Esophagus mucosa (tissue), 1 donor: ENCODE data around the gene PIAS4. TPM values are rescaled to one million over a fixed set of nuclear protein-coding genes. Genes with fewer than 3 reads are reported as not detected.

Source experiments
- ATAC-seq: fragments of 200-7000 bp; cut with Tn5 transposase; one replicate; pipeline ENCODE4 v1.9.1; 2020
- total RNA-seq: library from RNA; stranded (reverse); gene quantifications from one replicate; pipeline ENCODE4 v1.2.4, GENCODE V29; 2023
- donor health status: DM: yes; HTN: yes; CAD: no.

The PIAS4 gene
- total RNA-seq, 1 donor from 2014 or later, result 19.3 TPM

- ATAC-seq, result no peak
Measured at GRCh38 chr19:4023600-4024398, 16.3 kb downstream of the PIAS4 start.

GRCh38 chr19:4025317-4025716 is 17.8 kb downstream of the PIAS4 start:
- ATAC-seq, result peak; percentile 8

- ATAC-seq, result no peak
Measured at GRCh38 chr19:4027146-4027545, 19.6 kb downstream of the PIAS4 start.

GRCh38 chr19:4028334-4029246 is 21.1 kb downstream of the PIAS4 start:
- ATAC-seq, result no peak

- ATAC-seq, result no peak
Measured at GRCh38 chr19:4029247-4029614, 21.7 kb downstream of the PIAS4 start.

GRCh38 chr19:4030552-4030951 is 23.0 kb downstream of the PIAS4 start:
- no peak for ATAC-seq

GRCh38 chr19:4030981-4031380 is 23.4 kb downstream of the PIAS4 start:
- no peak for ATAC-seq

DNA sequence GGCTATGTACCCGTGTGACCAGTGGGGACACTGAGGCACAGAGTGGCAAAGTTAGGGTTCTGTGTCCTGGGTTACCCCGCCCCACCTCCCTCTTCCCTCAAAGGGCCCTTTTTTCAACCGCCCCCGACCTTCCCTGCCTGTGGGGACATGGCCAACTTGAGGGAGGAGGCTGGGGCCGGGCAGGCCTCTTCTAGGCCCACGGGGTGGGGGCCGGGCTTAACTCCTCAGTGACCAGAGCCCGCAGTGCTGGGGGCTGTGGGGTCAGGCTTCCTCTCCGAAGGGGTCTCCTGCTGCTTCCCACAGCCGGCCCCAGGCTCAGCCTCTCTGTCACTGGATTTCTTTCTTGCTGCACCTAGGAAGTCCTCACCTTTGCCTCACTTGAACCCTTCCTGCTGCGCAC is 23.9 kb downstream of the PIAS4 start:
- ATAC-seq, result no peak

GRCh38 chr19:4032436-4032835 is 24.9 kb downstream of the PIAS4 start:
- no peak for ATAC-seq

DNA sequence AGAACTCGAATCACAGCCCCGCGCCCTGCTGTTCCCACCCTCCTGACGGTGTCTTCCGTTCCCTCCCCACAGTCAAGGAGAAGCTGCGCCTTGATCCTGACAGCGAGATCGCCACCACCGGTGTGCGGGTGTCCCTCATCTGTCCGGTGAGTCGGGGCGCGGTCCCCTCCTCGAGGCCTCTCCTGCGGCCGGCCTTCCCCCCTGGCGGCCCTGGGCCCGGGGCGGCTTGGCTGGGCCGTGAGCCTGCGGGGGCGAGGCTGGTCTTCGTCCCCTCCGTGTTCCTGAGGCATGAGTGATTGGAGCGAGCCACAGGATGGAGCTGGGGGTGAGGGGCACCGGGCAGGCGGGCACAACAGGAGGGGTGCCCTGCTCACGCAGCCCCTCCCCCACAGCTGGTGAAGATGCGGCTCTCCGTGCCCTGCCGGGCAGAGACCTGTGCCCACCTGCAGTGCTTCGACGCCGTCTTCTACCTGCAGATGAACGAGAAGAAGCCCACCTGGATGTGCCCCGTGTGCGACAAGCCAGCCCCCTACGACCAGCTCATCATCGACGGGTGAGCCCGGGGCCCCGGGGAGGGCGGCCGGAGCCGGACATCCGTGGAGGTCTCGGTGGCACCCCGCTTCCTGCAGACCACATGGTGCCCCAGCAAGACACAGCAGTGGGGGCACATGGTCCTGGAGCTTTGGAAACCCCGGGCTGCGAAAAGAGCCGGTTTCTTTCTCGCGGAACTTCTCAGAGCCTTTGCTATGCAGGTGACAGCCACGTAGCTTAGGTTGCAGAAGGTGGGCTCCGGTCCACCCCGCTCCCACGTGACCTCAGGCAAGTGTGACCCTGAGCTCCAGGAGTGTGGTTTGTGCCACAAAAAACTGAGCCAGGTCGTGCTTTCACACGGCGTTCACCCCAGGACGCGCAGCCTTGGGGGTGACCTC is 25.8 kb downstream of the PIAS4 start:
- ATAC-seq, result no peak

GRCh38 chr19:4034048-4035017 is 26.8 kb downstream of the PIAS4 start:
- ATAC-seq, result peak; percentile 6

GRCh38 chr19:4035018-4035566 is 27.6 kb downstream of the PIAS4 start:
- no peak for ATAC-seq

DNA sequence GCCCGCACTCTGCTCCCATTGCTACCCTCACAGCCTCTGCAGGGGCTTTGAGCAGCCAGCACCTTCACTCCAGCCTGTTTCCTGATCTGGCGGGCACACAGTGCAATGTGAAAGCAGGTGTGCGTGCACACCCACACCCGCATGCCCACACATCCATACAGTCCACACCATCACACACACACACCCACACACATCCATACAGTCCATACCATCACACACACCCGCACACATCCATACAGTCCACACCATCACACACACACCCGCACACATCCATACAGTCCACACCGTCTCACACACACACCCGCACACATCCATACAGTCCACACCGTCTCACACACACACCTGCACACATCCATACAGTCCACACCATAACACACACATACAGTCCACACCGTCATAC is 28.0 kb downstream of the PIAS4 start:
- ATAC-seq, result peak; percentile 12

GRCh38 chr19:4036576-4037300 is 29.2 kb downstream of the PIAS4 start:
- ATAC-seq, result peak; percentile 6

- ATAC-seq, result no peak
Measured at GRCh38 chr19:4037301-4037949, 29.9 kb downstream of the PIAS4 start.

GRCh38 chr19:4038057-4038456 is 30.5 kb downstream of the PIAS4 start:
- no peak for ATAC-seq

- peak; percentile 2 for ATAC-seq
Measured at GRCh38 chr19:4038661-4039423, 31.3 kb downstream of the PIAS4 start.

DNA sequence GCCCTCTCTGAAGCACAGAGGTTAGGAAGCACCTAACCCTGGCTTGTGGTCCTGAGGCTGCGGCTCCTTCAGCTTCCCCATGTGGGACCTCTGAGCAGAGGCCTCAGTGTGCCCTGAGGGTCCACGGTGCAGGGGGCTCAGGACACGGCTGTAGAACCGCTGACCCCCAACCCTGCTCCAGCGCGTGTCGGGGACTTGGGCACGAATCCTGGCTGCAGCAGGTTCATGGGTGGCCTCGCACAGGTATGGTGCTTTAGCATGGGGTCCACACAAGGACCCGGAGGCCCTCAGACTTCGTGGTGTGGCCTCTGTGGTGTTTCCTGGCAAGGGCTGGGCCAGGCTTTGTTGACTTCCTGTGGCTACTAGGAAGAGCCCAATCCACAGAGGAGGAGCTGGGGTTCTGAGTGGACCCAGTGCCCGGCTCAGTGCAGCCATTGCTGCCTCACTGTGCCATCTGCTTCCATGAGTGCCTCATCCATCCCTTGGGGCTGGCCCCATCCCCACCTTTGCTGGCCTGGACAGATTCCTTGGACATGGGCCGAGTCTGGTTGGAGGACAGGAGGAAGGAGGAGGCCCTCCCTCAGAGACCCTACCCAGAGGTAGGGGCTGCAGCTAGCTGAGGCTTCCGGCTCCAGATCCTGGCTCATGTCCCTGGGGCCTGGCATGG is 34.7 kb downstream of the PIAS4 start:
- ATAC-seq, result peak; percentile 6
